Daoy (cell line): ENCODE measurements around the gene SUGP2. TPM values are rescaled to one million over a fixed set of nuclear protein-coding genes. Genes with fewer than 3 reads are reported as not detected.

Experiments
- DNase-seq: peaks from one replicate; pipeline ENCODE4 v3.0.0-alpha.2; 2015; ENCODE audit warnings: low read depth
- total RNA-seq: library from RNA; depleted of rRNA; stranded (reverse); fragments of >200 nt; shearing (Covaris generic); gene quantifications from 2 replicates; pipeline ENCODE4 v1.2.3, GENCODE V29; 2014

SUGP2 gene
- total RNA-seq, 1 experiment from 2014 or later = 31.9 TPM

DNA sequence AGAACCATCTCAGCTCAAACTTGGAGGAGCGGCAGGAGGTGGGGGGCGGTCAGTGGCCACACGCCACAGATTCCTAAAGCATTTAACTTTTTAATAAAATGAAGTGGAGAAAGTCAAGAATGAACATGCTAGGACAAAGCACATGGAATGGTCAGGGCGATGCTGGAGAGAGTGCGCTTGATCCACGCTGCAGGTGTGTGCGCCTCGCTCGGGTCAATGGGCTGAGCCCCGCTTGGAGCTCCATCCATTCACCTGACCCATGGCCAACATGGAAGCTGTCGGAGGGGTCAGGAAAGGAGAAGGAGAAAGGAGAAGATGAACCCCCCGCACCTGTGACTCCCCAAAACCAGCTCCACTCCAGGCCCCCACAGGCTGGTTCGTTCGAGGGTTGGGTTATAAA is 41.8 kb downstream of the SUGP2 start:
- DNase-seq = no peak

DNA sequence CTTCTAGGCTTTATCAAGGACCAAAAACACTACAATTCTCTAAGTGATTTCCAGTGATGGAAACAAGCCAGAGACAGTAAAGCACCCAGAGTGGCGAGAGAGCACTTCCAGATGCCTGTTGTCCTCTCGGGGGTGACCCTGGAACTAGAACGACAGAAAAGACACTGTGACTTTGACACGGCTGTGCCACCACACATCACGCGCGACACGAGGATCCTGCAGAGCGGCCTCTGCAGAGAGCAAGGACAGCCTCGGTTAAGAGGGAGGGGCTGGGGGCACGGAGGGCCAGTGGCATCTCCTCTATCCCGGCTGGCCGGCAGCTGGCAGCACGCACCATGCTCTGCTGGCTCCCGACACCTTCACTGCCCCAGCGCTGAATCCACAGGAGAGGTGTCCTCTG is 42.3 kb downstream of the SUGP2 start:
- DNase-seq = no peak

DNA sequence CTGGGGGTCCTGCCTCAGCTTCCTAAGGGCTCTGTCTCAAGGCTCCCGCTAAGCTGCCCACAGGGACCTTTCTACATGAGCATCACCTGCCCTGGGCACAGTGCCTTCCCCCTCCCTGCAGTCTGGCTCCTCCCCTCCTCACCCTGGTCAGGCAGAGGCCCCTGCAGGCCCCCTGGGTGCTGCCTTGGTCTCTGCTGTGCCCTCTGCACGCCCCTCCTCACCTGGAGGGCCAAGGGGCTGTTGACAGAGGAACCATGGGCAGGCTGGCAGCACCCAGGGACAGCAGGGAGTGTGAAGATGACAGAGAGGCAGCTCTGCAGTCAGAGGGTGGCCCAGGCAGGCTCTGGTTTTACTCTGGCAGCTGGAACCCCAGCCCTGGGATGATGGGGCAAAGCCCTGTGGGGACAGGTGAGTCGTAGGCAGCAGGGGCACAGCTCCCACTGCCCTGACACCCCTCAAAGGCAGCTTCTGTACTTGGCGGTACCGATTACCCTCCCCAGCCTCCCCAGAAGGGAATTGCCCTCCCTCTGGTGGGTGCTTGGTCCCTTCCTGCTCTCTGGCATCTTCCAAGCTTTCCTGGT is 43.1 kb downstream of the SUGP2 start:
- DNase-seq = no peak

DNA sequence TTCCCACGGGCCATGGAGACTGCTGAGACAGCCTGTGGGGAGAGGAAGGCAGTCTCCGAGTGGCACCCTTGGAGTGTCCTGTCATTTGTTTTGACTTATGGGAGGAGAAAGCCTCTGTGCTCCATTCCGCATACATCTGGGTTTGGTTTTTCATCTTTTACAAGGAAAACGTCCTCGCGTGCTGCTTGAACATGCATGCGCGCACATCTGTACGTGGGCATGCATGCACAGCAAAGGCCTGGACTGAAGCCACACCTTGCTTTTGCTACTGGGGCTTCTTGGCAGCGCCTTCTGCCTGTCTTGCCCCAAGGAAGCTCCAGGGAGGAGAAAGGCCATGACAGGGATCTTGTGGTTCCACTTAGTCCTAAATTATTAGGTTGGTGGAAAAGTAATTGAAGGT is 44.0 kb downstream of the SUGP2 start:
- no peak for DNase-seq

DNA sequence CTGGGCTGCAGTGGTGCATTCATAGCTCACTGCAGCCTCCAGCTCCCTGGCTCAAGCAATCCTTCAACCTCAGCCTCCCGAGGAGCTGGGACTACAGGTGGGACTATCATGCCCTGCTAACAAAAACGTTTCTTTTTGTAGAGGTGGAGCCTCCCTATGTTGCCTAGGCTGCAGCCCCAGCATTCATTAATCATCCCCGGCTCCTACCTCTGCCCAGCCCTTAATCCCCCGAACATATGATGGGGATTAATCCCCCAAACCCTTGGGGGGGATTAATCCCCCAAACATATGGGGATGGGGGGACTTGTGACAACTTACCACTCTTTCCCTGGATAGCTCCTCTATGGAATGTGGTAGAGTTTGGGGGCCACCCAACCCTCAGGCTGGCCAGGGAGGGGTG is 45.9 kb downstream of the SUGP2 start:
- DNase-seq = no peak

DNA sequence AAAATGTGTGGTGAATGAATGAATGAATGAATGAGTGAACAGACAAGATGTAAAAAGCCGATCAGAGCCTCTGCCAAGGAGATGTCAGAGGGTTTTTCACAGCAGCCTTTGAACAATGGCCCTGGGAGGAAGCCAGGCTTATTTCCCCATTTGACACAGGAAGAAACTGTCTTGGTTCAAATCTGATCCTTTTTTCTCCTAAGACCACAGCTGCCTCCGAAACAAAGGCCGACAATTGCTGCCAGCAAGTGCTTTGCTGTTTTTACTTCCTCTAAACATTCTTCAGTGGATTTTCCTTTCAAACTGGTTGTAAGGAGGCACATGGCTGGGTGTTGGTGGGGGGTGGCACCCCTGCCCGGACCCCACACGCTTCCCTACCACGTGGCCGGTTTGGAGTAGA is 48.1 kb downstream of the SUGP2 start:
- no peak for DNase-seq

DNA sequence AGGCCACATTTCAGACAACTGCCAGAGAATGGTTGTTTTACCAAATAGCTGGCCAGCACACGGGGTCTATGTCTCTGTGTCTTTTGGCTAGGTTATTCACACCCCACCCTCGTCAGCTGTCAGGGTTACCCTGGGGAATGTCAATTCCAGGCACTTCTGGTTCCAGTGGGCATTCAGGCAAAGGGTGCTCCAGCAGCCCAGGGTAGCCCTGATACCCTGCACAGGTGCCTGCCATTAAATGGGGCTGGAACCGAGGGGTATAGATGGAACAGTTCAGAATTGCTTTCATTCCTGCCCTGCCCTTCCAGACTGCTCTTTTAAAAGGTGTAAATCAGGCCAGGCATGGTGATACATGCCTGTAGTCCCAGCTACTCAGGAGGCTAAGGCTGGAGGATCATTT is 49.1 kb downstream of the SUGP2 start:
- no peak for DNase-seq

DNA sequence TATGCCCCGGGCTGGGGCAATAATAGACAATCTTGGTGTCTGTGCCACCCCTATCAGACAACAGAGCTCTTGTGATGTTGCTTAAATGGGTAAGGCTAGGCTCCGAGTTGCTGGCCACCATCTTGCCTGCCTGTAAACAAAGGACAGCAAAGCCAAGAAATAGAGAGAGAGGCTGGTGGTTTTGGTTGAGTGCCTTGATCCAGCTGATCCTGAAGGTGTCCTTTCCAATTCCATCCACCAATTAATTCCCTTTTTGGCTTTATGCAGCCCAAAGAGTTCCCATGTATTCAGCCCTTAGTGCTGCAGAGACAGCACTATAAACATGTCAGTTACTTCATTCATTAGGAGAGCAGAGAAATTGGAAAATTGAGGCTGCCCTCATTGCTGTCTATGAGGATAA is 50.6 kb downstream of the SUGP2 start:
- no peak for DNase-seq

DNA sequence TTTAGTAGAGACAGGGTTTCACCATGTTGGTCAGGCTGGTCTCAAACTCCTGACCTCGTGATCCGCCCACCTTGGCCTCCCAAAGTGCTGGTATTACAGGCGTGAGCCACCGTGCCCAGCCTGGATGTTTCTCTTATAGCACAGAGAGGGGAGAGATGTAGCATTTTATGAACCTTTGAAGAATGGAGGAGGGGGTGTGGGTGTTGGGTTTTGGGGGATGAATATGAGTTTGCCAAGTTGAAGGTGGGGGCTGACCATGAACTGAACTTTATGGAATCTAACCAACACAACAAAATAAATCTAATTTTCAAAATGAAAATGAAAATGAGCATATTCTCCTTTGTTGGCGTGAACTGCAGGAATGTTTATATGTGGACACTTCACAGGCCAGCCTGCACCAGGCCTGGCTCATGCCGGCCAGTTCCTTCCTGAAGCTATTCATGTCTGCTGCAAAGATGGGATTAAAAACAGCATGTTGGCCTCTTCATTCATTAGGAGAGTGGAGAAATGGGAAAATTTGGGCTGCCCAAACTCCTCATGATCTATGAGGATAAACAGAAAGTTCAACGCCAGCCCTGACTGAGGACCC is 52.8 kb downstream of the SUGP2 start:
- no peak for DNase-seq

DNA sequence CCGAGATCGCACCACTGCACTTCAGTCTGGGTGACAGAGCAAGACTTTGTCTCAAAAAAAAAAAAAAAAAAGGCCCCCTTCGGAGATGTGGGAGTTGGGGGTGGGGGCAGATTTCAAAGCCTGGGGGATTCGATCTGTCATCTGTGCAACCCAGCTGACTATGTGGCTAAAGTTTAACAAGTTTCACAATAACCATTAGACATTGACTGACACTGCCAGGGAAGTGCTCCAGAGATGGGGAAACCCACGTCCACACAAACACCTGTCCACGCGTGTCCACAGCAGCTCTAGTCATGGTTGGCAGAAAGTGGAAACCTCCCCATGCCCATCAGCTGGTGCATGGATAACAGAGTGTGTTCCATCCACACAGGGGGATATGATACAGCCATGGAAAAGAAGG is 54.7 kb downstream of the SUGP2 start:
- DNase-seq = no peak

DNA sequence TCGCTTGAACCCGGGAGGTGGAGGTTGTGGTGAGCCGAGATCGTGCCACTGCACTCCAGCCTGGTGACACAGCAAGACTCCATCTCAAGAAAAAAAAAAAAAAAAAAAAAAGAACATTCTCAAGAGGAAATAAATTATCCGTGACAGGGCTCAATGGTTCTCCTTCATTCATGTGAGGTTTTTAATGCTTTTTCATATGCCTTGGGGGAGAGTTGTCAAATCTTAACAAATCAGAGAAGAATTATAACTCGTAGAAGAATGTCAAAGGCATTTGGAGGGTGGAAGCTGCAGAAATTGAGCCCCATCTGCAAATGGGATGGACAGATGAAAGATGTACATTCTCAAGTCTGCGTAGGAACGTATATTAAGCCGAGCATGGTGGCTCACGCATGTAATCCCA is 57.4 kb downstream of the SUGP2 start:
- no peak for DNase-seq

DNA sequence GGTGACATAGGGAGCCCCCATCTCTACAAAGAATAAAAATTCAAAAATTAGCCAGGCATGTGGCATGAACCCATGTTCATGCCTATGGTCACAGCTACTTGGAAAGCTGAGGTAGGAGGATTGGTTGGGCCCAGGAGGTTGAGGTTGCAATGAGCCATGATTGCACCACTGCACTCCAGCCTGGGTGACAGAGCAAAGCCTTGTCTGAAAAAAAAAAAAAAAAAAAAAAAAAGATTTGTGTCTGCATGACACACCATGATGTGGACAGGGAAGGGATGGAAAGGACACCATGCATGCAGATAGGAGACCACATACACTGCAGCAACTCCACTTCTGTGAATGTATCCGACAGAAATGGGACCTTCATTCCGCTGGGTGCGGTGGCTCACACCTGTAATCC is 58.3 kb downstream of the SUGP2 start:
- peak; percentile 52 for DNase-seq

DNA sequence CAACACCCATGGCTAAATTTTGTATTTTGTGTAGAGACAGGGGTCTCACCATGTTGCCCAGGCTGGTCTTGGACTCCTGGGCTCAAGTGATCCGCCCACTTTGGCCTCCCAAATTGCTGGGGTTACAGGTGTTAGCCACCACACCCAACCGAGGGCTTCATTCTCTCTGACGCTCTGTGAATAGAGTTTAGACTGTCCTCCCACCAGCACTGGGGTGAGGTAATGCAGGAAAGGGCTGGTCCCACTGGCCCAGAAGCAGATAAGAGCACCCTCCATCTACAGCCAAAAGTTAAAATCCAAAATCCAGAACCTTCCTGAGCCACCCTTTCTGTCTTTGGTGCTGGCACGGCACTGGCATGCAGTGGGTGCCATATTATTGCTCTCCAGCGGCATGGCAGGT is 60.5 kb downstream of the SUGP2 start:
- DNase-seq = no peak

DNA sequence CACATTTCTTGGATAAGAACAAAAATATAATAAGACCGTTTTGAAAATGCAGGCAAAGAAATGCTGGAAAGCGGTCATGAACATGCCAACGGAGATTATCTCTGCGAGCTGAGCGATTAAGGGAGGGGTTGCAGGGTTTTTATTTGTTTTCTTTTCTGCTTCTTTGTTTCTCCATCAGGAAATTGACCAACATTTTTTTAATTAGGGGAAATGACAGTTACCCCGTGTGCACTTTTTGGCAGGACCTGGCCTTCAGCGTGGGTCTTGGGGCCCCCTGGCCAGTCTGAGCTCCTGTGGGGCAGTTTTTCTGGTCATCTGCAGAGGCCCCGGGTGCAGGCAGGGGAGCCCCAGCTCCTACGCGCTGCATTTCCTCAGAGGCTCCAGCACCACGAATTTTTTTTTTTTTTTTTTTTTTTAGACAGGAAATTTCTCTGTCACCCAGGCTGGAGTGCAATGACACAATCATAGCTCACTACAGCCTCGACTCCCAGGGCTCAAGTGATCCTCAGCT is 61.0 kb downstream of the SUGP2 start:
- peak; percentile 54 for DNase-seq

DNA sequence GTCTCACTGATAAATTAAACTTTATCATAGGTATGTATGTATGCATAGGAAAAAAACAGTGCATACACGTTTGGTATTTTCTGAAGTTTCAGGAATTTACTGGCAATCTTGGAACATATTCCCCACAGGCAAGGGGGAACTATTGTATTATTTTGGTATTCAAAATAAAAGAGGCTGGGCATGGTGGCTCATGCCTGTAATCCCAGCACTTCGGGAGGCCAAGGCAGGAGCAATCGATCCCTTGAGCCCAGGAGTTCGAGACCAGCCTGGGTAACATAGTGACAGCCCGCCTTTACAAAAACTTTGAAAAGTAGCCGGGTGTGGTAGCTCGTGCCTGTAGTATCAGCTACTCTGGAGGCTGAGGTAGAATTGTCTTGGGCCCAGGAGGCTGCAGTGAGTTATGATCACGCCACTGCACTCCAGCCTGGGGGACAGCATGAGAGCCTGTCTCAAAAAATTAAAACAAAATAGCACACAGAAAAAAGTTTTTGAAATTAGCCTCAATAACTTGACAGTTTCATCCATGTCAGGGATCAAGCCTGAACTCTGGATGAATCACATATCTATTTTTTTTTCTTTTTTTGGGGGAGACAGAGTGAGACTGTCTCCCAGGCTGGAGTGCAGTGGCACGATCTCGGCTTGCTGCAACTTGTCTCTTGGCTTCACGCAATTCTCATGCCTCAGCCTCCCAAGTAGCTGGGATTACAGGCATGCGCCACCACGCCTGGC is 63.2 kb downstream of the SUGP2 start:
- DNase-seq = no peak

DNA sequence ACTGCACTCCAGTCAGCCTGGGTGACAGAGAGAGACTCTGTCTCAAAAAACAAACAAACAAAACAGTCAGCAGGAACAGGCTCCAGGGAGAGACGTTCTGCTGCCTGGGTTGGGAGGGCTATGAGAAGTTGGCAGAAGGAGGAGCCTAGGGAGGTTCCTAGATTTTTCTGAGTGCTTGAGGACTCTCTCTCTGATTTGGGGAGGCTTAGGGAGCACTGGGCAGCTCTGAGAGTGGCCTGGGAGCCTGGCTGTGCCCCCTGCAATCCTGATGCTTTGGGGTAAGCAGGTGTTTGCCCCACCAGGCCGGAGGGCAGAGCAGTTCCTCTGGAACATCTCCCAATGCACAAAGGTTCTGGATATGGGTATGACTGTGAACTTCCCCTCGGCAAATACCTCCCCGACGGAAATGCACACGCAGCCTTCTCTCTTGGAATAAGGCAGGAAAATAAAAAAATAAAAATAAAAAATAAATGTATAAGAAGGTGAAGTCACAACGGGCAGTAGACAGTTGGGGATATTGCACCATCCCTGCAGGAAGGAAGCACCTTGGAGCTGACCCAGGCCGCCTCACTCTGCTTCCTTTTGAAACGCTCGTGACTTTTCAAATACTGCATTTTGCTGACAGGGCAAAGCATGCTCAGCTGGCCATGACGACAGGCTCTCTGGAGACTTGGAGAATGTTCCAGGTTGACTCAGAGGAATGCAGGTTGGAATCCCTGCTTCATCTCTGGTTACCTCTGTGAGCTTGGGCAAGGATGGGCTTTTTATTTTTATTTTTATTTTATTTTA is 65.8 kb downstream of the SUGP2 start:
- DNase-seq = peak; percentile 36

DNA sequence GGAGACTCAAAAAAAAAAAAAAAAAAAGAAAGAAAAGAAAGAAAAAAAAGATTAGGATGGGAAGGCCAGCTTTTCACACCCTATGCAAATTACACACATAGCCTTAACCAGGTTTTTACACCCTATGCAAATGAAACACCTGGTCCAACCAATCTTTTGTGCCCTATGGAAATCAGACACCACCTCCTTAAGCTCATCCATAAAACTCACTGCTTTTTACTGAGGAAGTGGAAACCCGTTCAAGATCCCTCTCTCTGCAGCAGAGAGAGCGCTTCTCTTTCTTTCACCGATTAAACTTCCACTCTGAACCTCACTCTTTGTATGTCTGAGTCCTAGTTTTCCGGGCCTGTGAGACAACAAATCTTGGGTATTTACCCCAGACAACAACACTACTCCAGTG is 67.0 kb downstream of the SUGP2 start:
- DNase-seq = no peak

DNA sequence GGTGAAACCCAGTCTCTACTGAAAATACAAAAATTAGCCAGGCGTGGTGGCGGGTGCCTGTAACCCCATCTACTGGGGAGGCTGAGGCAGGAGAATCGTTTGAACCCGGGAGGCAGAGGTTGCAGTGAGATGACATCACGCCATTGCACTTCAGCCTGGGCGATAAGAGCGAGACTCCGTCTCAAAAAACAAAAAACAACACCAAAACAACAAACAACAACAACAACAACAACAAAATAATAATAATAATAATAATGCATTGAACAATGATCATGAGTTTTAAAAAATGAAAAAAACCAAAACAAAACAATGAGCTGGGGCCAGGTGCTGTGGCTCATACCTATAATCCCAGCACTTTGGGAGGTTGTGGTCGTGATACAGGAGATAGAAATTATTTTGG is 69.2 kb downstream of the SUGP2 start:
- no peak for DNase-seq

DNA sequence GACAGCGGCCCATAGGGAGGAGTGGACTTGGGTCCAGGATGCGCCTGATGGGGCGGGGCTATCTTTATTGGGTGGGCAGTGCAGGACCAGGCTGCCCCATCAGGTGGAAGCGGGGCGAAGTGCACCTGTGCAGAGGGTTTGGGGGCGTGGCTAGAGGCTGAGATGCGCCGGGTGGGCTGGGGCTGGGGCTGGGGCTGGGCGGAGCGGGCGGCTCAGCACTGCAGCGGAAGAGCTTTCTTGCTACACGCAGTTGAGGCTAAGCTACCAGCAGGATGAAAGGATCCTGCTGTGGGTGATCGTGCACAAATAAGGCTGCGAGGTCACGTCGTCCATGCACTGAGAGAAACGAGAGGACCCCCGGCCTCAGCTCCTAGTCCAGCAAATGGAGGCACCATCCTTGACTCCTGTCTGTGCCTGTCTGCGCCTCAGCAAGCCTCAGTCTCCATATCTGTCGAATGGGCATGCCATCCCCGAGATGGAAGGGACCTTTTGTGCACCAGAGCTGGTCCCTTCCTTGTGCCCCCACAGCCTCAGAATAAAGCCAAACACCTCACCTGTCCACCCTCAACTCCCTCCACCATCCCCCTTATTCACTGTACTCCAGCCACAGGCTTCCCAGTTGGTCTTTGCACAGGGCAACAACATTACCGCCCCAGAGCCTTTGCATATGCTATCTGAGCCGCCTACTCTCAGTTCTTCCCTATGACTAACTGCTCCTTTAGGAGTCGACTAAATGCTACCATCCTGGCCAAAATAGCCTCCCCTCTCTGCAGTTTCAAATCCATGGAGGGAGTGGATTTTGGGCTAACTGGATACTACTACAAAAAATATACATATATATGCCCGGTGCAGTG is 71.3 kb downstream of the SUGP2 start:
- DNase-seq = no peak

DNA sequence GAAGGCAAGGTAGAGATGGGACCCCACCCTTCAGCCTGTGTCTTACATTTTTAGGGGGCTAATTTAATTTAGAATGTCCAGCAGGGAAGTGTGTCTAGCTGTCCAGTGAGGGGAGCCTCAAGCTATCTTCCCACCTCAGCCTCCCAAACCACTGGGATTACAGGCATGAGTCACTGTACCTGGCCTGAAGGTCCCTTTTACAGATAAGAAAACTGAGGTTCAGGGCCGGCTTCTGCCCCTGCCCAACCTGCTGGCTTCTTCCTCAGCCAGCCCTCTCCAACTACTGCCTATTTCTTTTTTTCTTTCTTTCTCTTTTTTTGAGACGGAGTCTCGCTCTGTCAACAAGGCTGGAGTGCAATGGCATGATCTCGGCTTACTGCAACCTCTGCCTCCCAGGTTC is 72.9 kb downstream of the SUGP2 start:
- DNase-seq = no peak

DNA sequence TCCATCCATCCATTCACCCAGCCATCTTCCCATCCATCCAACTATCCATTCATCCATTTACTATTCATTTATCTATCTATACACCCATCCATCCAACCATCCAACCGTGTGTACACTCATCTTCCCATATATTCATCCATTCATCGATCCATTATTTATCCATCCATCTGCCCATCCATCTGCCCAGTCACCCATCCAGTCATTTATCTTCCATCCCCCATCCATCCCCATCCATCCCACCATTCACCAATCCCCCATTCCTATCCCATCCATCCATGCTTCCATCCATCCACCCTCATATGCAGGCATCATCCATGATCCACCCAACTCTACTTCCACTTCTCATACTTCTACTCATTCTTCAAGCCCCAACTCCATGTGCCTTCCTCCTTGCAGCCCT is 78.3 kb downstream of the SUGP2 start:
- DNase-seq = no peak

DNA sequence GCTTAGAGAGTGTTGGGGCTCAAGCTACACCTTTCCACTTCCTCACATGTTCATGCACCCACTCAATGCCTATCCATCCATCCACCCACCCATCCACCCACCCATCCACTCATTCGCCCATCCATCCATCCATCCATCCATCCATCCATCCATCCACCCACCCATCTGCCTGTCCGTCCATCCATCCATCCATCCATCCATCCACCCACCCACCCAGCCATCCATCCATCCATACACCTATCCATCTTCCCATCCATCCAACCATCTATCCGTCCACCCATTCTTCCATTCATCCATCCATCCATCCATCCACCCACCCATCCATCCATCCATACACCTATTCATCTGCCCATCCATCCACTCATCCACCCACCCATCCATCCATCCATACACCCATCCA is 79.2 kb downstream of the SUGP2 start:
- DNase-seq = no peak
